Measurements from ENCODE around the gene CHSY1. TPM values are rescaled to one million over a fixed set of nuclear protein-coding genes. Genes with fewer than 3 reads are reported as not detected.

The CHSY1 gene
- total RNA-seq, 1 donor from 2014 or later, result 43.0 TPM

GRCh38 chr15:101152914-101153313 is 98.9 kb downstream of the CHSY1 start:
- Mint-ChIP-seq H3K4me1 (ENCODE audit: unreplicated experiment) (peaks cover 9% of the 10 kb centered on the region), H3K9me3 (no peaks in the 10 kb centered on the region), H3K27ac (no peak overlapping the region), H3K27me3 (no peaks in the 10 kb centered on the region), H3K4me3 (no peak overlapping the region), H3K36me3 (no peaks in the 10 kb centered on the region)
- DNase-seq (ENCODE audit: extremely low spot score, unreplicated experiment), result no peak
- TF ChIP-seq CTCF (conservative IDR thresholded peaks at IDR 0.05), result peak; percentile 66

GRCh38 chr15:101151288-101151687 is 100.6 kb downstream of the CHSY1 start:
- Mint-ChIP-seq H3K9me3 (no peaks in the 10 kb centered on the region), H3K4me1 (ENCODE audit: unreplicated experiment) (peaks cover 11% of the 10 kb centered on the region), H3K27ac (no peak overlapping the region), H3K4me3 (no peak overlapping the region), H3K36me3 (no peaks in the 10 kb centered on the region), H3K27me3 (no peaks in the 10 kb centered on the region)
- no peak for DNase-seq (ENCODE audit: extremely low spot score, unreplicated experiment)
- TF ChIP-seq CTCF (conservative IDR thresholded peaks at IDR 0.05), result no peak

DNA sequence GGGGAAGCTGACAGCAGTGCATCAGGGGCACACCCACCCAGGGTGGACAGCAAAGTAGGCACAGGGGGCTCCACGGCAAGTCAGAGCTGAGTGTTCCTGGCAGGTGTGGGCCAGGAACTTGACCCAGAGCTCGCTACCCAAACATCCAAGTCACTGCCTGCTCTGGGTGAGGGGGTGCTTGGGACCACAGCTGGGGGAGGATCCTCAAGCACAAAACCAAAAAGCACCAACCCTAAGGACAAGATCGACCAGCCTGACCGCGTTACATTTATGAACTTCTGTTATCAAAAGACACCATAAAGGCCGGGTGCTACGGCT is 101.2 kb downstream of the CHSY1 start:
- Mint-ChIP-seq H3K36me3 (no peaks in the 10 kb centered on the region), H3K9me3 (no peaks in the 10 kb centered on the region), H3K27ac (no peak overlapping the region), H3K4me3 (no peak overlapping the region), H3K27me3 (no peaks in the 10 kb centered on the region), H3K4me1 (ENCODE audit: unreplicated experiment) (peaks cover 15% of the 10 kb centered on the region)
- TF ChIP-seq CTCF (conservative IDR thresholded peaks at IDR 0.05), result no peak
- no peak for DNase-seq (ENCODE audit: extremely low spot score, unreplicated experiment)

DNA sequence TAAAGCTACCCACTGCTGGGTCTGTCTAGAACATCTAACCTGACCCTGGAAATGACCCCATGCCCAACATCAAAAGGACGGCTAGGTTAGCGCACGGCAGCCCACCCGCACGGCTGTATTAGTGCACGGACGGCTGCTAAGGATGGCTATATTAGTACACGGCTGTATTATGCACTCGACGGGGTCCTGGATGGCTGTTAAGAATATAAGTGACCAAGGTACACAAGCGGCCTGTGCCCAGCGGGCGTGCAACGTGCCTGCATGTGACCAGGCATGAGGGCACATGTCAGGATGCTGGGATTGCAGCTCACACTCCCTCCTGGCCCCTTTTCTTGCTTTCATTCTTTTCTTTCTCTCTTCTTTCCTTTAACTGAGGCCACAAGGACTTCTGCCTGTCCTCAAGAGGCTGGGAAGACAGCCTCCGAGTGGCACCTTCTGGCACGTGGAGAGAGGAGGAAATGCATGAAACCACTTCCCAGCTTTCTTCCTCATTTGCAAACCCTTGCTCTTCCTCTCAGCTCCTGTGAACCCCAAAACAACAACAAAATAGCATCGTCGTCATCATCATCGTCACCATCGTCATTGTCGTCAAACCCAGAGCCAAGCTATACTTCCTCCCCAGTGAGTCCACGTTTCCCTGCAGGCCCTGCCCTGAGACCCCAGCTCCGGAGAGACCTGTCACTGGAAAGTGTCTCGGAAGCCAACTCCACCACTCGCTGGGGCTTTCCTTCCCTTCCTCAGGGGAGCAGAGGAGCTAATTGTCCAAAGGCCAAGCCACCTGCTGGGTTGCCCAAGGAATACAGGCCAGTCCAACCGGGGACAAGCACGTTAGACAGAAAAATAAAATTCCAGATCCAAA is 101.8 kb downstream of the CHSY1 start:
- no peaks in the 10 kb centered on the region for H3K9me3 Mint-ChIP-seq
- H3K4me3 Mint-ChIP-seq, result no peak overlapping the region
- H3K27ac Mint-ChIP-seq, result no peak overlapping the region
- no peak for DNase-seq (ENCODE audit: extremely low spot score, unreplicated experiment)
- H3K36me3 Mint-ChIP-seq, result no peaks in the 10 kb centered on the region
- TF ChIP-seq CTCF (conservative IDR thresholded peaks at IDR 0.05), result no peak
- peaks cover 15% of the 10 kb centered on the region for H3K4me1 Mint-ChIP-seq (ENCODE audit: unreplicated experiment)
- H3K27me3 Mint-ChIP-seq, result no peaks in the 10 kb centered on the region

GRCh38 chr15:101148881-101149664 is 102.8 kb downstream of the CHSY1 start:
- H3K9me3 Mint-ChIP-seq, result no peaks in the 10 kb centered on the region
- H3K27ac Mint-ChIP-seq, result no peak overlapping the region
- no peak for TF ChIP-seq CTCF (conservative IDR thresholded peaks at IDR 0.05)
- H3K4me3 Mint-ChIP-seq, result no peak overlapping the region
- no peaks in the 10 kb centered on the region for H3K36me3 Mint-ChIP-seq
- no peaks in the 10 kb centered on the region for H3K27me3 Mint-ChIP-seq
- H3K4me1 Mint-ChIP-seq (ENCODE audit: unreplicated experiment), result peaks cover 15% of the 10 kb centered on the region
- no peak for DNase-seq (ENCODE audit: extremely low spot score, unreplicated experiment)
